Esophagus muscularis mucosa (tissue), 4 donors: Measurements from ENCODE around the gene SLC2A6. TPM values are rescaled to one million over a fixed set of nuclear protein-coding genes. Genes with fewer than 3 reads are reported as not detected.

Experiments used
- DNase-seq: peaks from one replicate; pipeline ENCODE4 v3.0.0-alpha.2; 2017; ENCODE audit errors: extremely low spot score
- H3K27ac ChIP-seq, 4 donors: fragments of 200-600 bp; sonication (generic); replicated peaks in 1 of 4; 1 replicate in 3 of 4; 2 replicates in 1 of 4; pipeline ENCODE4 v1.5.1; 2016 to 2019; ENCODE audit warnings: mild to moderate bottlenecking in 1 of 4
- H3K27me3 ChIP-seq, 4 donors: fragments of 200-600 bp; sonication (generic); one replicate each; pipeline versions ENCODE4 v1.5.1 to v1.6.0; 2016 to 2019
- H3K36me3 ChIP-seq, 4 donors: fragments of 200-600 bp; sonication (generic); one replicate each; pipeline ENCODE4 v1.5.1; 2016 to 2019
- H3K4me1 ChIP-seq, 4 donors: fragments of 200-600 bp; sonication (generic); one replicate each; pipeline ENCODE4 v1.5.1; 2016 to 2019
- H3K4me3 ChIP-seq, 4 donors: fragments of 200-600 bp; sonication (generic); 1 replicate in 2 of 4; 2 replicates in 2 of 4; pipeline ENCODE4 v1.5.1; 2016 to 2019; ENCODE audit warnings: mild to moderate bottlenecking in 4 of 4, moderate library complexity in 1 of 4
- H3K9me3 ChIP-seq, 4 donors: fragments of 200-600 bp; sonication (generic); 1 replicate in 3 of 4; 2 replicates in 1 of 4; pipeline ENCODE4 v1.5.1; 2016 to 2019
- EP300 ChIP-seq: sonication (generic); formaldehyde crosslinking; IDR thresholded peaks from one replicate; pipeline ENCODE4 v1.6.1; 2017; ENCODE audit warnings: antibody characterized with exemption
- POLR2A ChIP-seq: fragments of 450-650 bp; IDR thresholded peaks from one replicate; pipeline ENCODE4 v1.6.1; 2017; ENCODE audit warnings: antibody characterized with exemption, moderate library complexity, mild to moderate bottlenecking, low read depth
- POLR2AphosphoS5 ChIP-seq, 2 donors: sonication (generic); formaldehyde crosslinking; IDR thresholded peaks; one replicate each; pipeline ENCODE4 v1.6.1; 2017; ENCODE audit warnings: antibody characterized with exemption in 2 of 2
- WGBS: methylation state at CpG from one replicate; pipeline ENCODE4 v1.1.5; 2018; 5-methylcytosine and 5-hydroxymethylcytosine counted together
- intact Hi-C: fragments of 100-400 bp; cut with DNase I; formaldehyde crosslinking; loops from one replicate; pipeline ENCODE4 v1.15.1; 2023
- total RNA-seq, 4 donors: library from RNA; depleted of rRNA; stranded (reverse); fragments of >200 nt; gene quantifications; one replicate each; pipeline versions ENCODE4 v1.1.0 to v1.2.1, GENCODE V29; 2016
- TF ChIP-seq, protein P1 (sequence below), 3 experiments: fragments of 200-600 bp in 2 of 3; fragments of 450-650 bp in 1 of 3; sonication (generic) in 2 of 3; IDR thresholded peaks; one replicate each; pipeline ENCODE4 v1.5.1; 2017 to 2019; ENCODE audit warnings: antibody characterized with exemption in 3 of 3, mild to moderate bottlenecking in 2 of 3, moderate library complexity in 1 of 3

SLC2A6 gene
- total RNA-seq, 4 donors from 2014 or later, result 2.9 to 8.6 (median 5.9) TPM

GRCh38 chr9:133477461-133477860 lies 1.4 kb downstream of the SLC2A6 start:
- Histone ChIP-seq H3K4me1 (peaks cover 20 to 26% (median 24%) of the 10 kb centered on the region in 4 donors), H3K4me3 (no peak overlapping the region), H3K27me3 (no peaks in the 10 kb centered on the region), H3K9me3 (no peaks in the 10 kb centered on the region), H3K36me3 (peaks cover 4 to 40% (median 19%) of the 10 kb centered on the region in 4 donors), H3K27ac (no peak overlapping the region)
- DNase-seq, result no peak
- TF ChIP-seq EP300, result no peak
- WGBS, result 95% methylated on average over 4 of the region's 4 CpGs
- intact Hi-C loops, result no loop called here

- peaks cover 20 to 26% (median 24%) of the 10 kb centered on the region in 4 donors for H3K4me1 ChIP-seq
- H3K36me3 ChIP-seq, result peaks cover 4 to 43% (median 22%) of the 10 kb centered on the region in 4 donors
- H3K27ac ChIP-seq, result no peak overlapping the region
- intact Hi-C loops, result no loop called here
- DNase-seq, result no peak
- H3K9me3 ChIP-seq, result no peaks in the 10 kb centered on the region
- no peak overlapping the region for H3K4me3 ChIP-seq
- 100% methylated on average over 3 of the region's 21 CpGs for whole genome bisulfite sequencing
- H3K27me3 ChIP-seq, result no peaks in the 10 kb centered on the region
- TF ChIP-seq, protein P1, sequence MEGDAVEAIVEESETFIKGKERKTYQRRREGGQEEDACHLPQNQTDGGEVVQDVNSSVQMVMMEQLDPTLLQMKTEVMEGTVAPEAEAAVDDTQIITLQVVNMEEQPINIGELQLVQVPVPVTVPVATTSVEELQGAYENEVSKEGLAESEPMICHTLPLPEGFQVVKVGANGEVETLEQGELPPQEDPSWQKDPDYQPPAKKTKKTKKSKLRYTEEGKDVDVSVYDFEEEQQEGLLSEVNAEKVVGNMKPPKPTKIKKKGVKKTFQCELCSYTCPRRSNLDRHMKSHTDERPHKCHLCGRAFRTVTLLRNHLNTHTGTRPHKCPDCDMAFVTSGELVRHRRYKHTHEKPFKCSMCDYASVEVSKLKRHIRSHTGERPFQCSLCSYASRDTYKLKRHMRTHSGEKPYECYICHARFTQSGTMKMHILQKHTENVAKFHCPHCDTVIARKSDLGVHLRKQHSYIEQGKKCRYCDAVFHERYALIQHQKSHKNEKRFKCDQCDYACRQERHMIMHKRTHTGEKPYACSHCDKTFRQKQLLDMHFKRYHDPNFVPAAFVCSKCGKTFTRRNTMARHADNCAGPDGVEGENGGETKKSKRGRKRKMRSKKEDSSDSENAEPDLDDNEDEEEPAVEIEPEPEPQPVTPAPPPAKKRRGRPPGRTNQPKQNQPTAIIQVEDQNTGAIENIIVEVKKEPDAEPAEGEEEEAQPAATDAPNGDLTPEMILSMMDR (IDR thresholded peaks at IDR 0.05), result no peak
- TF ChIP-seq POLR2A, result no peak
- no peak for TF ChIP-seq EP300
- no peak for TF ChIP-seq POLR2AphosphoS5 (IDR thresholded peaks at IDR 0.05)
These were observed 2.0 kb downstream of the SLC2A6 start for GRCh38 chr9:133476941-133477340.

- Histone ChIP-seq H3K4me3 (no peak overlapping the region), H3K9me3 (no peaks in the 10 kb centered on the region), H3K36me3 (peaks cover 4 to 43% (median 22%) of the 10 kb centered on the region in 4 donors), H3K27me3 (no peaks in the 10 kb centered on the region), H3K4me1 (peaks cover 20 to 26% (median 24%) of the 10 kb centered on the region in 4 donors), H3K27ac (no peak overlapping the region)
- TF ChIP-seq POLR2A (no peak), EP300 (no peak), POLR2AphosphoS5 (IDR thresholded peaks at IDR 0.05) (no peak)
- TF ChIP-seq, protein P1 (IDR thresholded peaks at IDR 0.05), result no peak
- DNase-seq, result no peak
- 92% methylated on average over 24 of the region's 27 CpGs for WGBS
- intact Hi-C loops, result no loop called here
These were observed 2.6 kb downstream of the SLC2A6 start for GRCh38 chr9:133476036-133476931.

GRCh38 chr9:133475292-133476012 lies 3.4 kb downstream of the SLC2A6 start:
- Histone ChIP-seq H3K36me3 (peaks cover 4 to 43% (median 22%) of the 10 kb centered on the region in 4 donors), H3K4me1 (peaks cover 20 to 26% (median 24%) of the 10 kb centered on the region in 4 donors), H3K27ac (no peak overlapping the region), H3K27me3 (no peaks in the 10 kb centered on the region), H3K9me3 (no peaks in the 10 kb centered on the region), H3K4me3 (no peak overlapping the region)
- WGBS, result 87% methylated on average over 10 of the region's 27 CpGs
- intact Hi-C loops, result no loop called here
- DNase-seq, result no peak
- no peak for TF ChIP-seq POLR2A
- no peak for TF ChIP-seq EP300
- TF ChIP-seq, protein P1 (IDR thresholded peaks at IDR 0.05), result no peak
- no peak for TF ChIP-seq POLR2AphosphoS5 (IDR thresholded peaks at IDR 0.05)

DNA sequence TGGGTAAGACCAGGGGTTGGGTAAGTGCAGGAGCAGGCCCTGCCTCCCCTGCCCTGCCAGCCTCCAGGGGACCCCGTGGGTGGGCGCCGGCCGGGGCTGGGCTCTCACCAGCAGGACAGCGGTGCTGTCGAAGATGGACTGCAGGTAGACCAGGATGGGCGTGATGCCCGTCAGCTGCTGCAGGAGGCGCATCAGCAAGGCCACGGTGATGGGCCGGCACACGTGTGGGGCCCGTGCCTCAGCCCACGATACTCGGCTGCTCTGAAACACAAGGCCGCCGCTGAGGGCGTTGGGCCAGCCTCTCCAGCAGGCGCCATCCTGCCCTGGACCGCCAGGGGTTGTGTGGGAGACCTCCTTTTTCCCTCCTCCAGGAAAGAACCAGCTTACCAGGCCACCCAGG lies 4.0 kb downstream of the SLC2A6 start:
- intact Hi-C loops, result no loop called here
- 90% methylated on average over 9 of the region's 20 CpGs for WGBS
- Histone ChIP-seq H3K27me3 (no peaks in the 10 kb centered on the region), H3K36me3 (peaks cover 4 to 43% (median 22%) of the 10 kb centered on the region in 4 donors), H3K4me1 (peaks cover 19 to 24% (median 22%) of the 10 kb centered on the region in 4 donors), H3K27ac (no peak overlapping the region), H3K9me3 (no peaks in the 10 kb centered on the region), H3K4me3 (no peak overlapping the region)
- no peak for TF ChIP-seq EP300
- DNase-seq, result no peak
